WTC11 (cell line): ENCODE results near the gene CPA4.
"Not testable (repeated sequence)": the region's sequence is repeated elsewhere in the genome, so short reads cannot be mapped to it uniquely, and the experiment has no call there.

Experiments
- ATF1 ChIP-seq: sonication (generic); formaldehyde crosslinking; IDR thresholded peaks from 2 replicates; pipeline ENCODE4 v1.8.1; 2023; ENCODE audit warnings: mild to moderate bottlenecking, moderate library complexity, missing genetic modification reagents
- ETV6 ChIP-seq: sonication (generic); formaldehyde crosslinking; IDR thresholded peaks from 2 replicates; pipeline ENCODE4 v1.8.1; 2022; ENCODE audit warnings: mild to moderate bottlenecking, missing genetic modification reagents
- ZNF263 ChIP-seq: sonication (generic); formaldehyde crosslinking; IDR thresholded peaks from 2 replicates; pipeline ENCODE4 v1.8.1; 2022; ENCODE audit warnings: low read depth, mild to moderate bottlenecking, moderate library complexity, missing genetic modification reagents
- TF ChIP-seq, protein P1 (sequence below): fragments of 200-600 bp; IDR thresholded peaks from 2 replicates; pipeline ENCODE4 v1.8.0; 2022; ENCODE audit warnings: antibody characterized with exemption

DNA sequence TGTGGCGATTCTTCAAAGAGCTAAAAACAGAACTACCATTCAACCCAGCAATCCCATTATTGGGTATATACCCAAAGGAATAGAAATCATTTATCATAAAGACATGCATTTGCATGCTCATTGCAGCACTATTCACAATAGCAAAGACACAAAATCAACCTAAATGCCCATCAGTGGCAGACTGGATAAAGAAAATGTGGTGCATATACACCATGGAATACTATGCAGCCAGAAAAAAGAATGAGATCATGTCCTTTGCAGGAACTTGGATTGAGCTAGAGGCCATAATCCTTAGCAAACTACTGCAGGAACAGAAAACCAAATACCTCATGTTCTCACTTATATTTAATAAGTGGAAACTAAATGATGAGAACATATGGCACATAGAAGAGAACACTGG, 46.5 kb upstream of the CPA4 start:
- not testable (repeated sequence) for TF ChIP-seq ZNF263 (CRISPR knock-in tag); ETV6 (CRISPR knock-in tag); ATF1
- TF ChIP-seq, protein P1, sequence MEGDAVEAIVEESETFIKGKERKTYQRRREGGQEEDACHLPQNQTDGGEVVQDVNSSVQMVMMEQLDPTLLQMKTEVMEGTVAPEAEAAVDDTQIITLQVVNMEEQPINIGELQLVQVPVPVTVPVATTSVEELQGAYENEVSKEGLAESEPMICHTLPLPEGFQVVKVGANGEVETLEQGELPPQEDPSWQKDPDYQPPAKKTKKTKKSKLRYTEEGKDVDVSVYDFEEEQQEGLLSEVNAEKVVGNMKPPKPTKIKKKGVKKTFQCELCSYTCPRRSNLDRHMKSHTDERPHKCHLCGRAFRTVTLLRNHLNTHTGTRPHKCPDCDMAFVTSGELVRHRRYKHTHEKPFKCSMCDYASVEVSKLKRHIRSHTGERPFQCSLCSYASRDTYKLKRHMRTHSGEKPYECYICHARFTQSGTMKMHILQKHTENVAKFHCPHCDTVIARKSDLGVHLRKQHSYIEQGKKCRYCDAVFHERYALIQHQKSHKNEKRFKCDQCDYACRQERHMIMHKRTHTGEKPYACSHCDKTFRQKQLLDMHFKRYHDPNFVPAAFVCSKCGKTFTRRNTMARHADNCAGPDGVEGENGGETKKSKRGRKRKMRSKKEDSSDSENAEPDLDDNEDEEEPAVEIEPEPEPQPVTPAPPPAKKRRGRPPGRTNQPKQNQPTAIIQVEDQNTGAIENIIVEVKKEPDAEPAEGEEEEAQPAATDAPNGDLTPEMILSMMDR = not testable (repeated sequence)
